Transverse colon (tissue), 4 donors: ENCODE measurements around the gene ABCC9. TPM values are rescaled to one million over a fixed set of nuclear protein-coding genes. Genes with fewer than 3 reads are reported as not detected.

Experiments
- DNase-seq: peaks from one replicate; pipeline ENCODE4 v3.0.0-alpha.2; 2019
- H3K27ac ChIP-seq, 4 donors: fragments of 200-600 bp; sonication (generic); 2 replicates each; pipeline ENCODE4 v1.5.1; 2016 to 2018; ENCODE audit warnings: inconsistent platforms in 4 of 4
- H3K27me3 ChIP-seq: fragments of 200-600 bp; sonication (generic); 2 replicates; pipeline ENCODE4 v1.5.1; 2017; ENCODE audit warnings: inconsistent platforms
- H3K36me3 ChIP-seq, 4 donors: fragments of 200-600 bp; sonication (generic); 2 replicates each; pipeline ENCODE4 v1.5.1; 2017 to 2019; ENCODE audit warnings: inconsistent platforms in 4 of 4
- H3K4me1 ChIP-seq, 4 donors: fragments of 200-600 bp; sonication (generic); 2 replicates each; pipeline ENCODE4 v1.5.1; 2017 to 2020; ENCODE audit warnings: inconsistent platforms in 4 of 4
- H3K4me3 ChIP-seq, 4 donors: fragments of 200-600 bp; sonication (generic); 1 replicate in 1 of 4; 2 replicates in 3 of 4; pipeline versions ENCODE4 v1.5.1 to v1.6.1; 2017 to 2019; ENCODE audit warnings: inconsistent platforms in 4 of 4
- H3K9me3 ChIP-seq, 2 donors: fragments of 200-600 bp; sonication (generic); 2 replicates each; pipeline ENCODE4 v1.5.1; 2017 to 2019; ENCODE audit warnings: inconsistent platforms in 2 of 2
- CTCF ChIP-seq, 5 experiments: fragments of 200-600 bp in 3 of 5; fragments of 450-650 bp in 2 of 5; sonication (generic) in 3 of 5; IDR thresholded peaks; 1 replicate in 2 of 5; 2 replicates in 3 of 5; pipeline ENCODE4 v1.5.1; 2016 to 2017; ENCODE audit warnings: antibody characterized with exemption in 5 of 5, inconsistent platforms in 3 of 5, mild to moderate bottlenecking in 2 of 5, moderate library complexity in 1 of 5
- EP300 ChIP-seq: sonication (generic); formaldehyde crosslinking; IDR thresholded peaks from one replicate; pipeline ENCODE4 v1.6.1; 2017; ENCODE audit warnings: antibody characterized with exemption, low read depth
- POLR2A ChIP-seq: fragments of 450-650 bp; IDR thresholded peaks from one replicate; pipeline ENCODE4 v1.6.1; 2016; ENCODE audit warnings: antibody characterized with exemption, mild to moderate bottlenecking, moderate library complexity
- POLR2AphosphoS5 ChIP-seq, 3 donors: sonication (generic); formaldehyde crosslinking; IDR thresholded peaks; one replicate each; pipeline ENCODE4 v1.6.1; 2016; ENCODE audit warnings: antibody characterized with exemption in 3 of 3
- WGBS, 2 donors: methylation state at CpG; one replicate each; pipeline ENCODE4 v1.1.5; 2018; ENCODE audit warnings: low coverage in 1 of 2; 5-methylcytosine and 5-hydroxymethylcytosine counted together
- in situ Hi-C, 4 donors: fragments of 200-750 bp; cut with MboI; loops; one replicate each; pipeline versions ENCODE4 v1.15.0 to v1.15.1; 2017; ENCODE audit warnings: low sequenced_read_pairs in 3 of 4, low pct_ligation_motif_present in 1 of 4, low pct_unique_long_range_greater_than_20kb in 1 of 4
- intact Hi-C: fragments of 100-400 bp; cut with DNase I; formaldehyde crosslinking; loops from one replicate; pipeline ENCODE4 v1.15.1; 2023; ENCODE audit warnings: low total_unique reads
- total RNA-seq, 4 donors: library from RNA; depleted of rRNA; stranded (reverse); fragments of >200 nt; gene quantifications; one replicate each; pipeline ENCODE4 v1.1.0, GENCODE V29; 2016

ABCC9 gene
- total RNA-seq, 4 donors from 2014 or later = 5.2 to 10.2 (median 8.0) TPM

GRCh38 chr12:21766403-21766802, 174.8 kb downstream of the ABCC9 start:
- no peak overlapping the region for H3K27ac ChIP-seq
- 60 to 90% methylated on average over 1 to 2 of the region's 2 CpGs for WGBS, 2 donors
- in situ Hi-C loops = no loop called here

GRCh38 chr12:21764950-21765349, 176.3 kb downstream of the ABCC9 start:
- H3K9me3 ChIP-seq = no peaks in the 10 kb centered on the region
- no peaks in the 10 kb centered on the region for H3K4me1 ChIP-seq
- H3K4me3 ChIP-seq = no peak overlapping the region
- H3K36me3 ChIP-seq = no peaks in the 10 kb centered on the region
- in situ Hi-C loops = no loop called here
- intact Hi-C loops = no loop called here
- no peak for DNase-seq
- H3K27ac ChIP-seq = no peak overlapping the region
- 93 to 94% methylated on average over 3 to 4 of the region's 4 CpGs for WGBS, 2 donors
- TF ChIP-seq EP300 = no peak
- no peak for TF ChIP-seq POLR2AphosphoS5 (IDR thresholded peaks at IDR 0.05)
- TF ChIP-seq POLR2A = no peak
- no peak for TF ChIP-seq CTCF (IDR thresholded peaks at IDR 0.05)
- no peaks in the 10 kb centered on the region for H3K27me3 ChIP-seq

More at GRCh38 chr12:21766403-21766802, 174.8 kb downstream of the ABCC9 start:
- H3K4me1 ChIP-seq = no peaks in the 10 kb centered on the region
- DNase-seq = no peak
- no peaks in the 10 kb centered on the region for H3K9me3 ChIP-seq
- TF ChIP-seq CTCF (IDR thresholded peaks at IDR 0.05) (no peak), POLR2AphosphoS5 (IDR thresholded peaks at IDR 0.05) (no peak), POLR2A (no peak), EP300 (no peak)
- no peaks in the 10 kb centered on the region for H3K27me3 ChIP-seq
- no peaks in the 10 kb centered on the region for H3K36me3 ChIP-seq
- intact Hi-C loops = no loop called here
- H3K4me3 ChIP-seq = no peak overlapping the region

DNA sequence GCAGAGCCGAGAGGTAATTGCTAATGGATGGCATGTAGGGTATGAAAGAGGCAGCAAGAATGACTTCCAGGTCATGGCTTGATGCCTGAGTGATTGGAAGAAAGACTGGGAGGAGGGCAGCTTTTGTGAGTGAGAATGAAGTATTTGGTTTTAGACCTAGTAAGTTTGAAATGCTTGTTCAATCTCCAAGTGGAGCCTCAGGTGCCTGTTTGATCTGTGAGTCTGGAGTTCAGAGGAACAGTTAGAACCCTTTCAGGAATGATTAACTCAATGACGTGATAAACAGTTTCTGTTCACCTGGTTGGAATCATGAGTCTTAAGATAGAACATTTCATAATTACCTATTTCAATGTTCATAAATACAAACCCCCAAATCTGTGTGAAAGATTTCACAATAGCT, 177.2 kb downstream of the ABCC9 start:
- H3K27me3 ChIP-seq = no peaks in the 10 kb centered on the region
- no peaks in the 10 kb centered on the region for H3K36me3 ChIP-seq
- WGBS, 2 donors = 56 to 88% methylated on average over 2 of the region's 2 CpGs
- TF ChIP-seq EP300 = no peak
- TF ChIP-seq POLR2AphosphoS5 (IDR thresholded peaks at IDR 0.05) = no peak
- TF ChIP-seq POLR2A = no peak
- no peak for TF ChIP-seq CTCF (IDR thresholded peaks at IDR 0.05)
- no peak for DNase-seq
- in situ Hi-C loops (no loop called here), intact Hi-C loops (no loop called here)
- H3K27ac ChIP-seq = no peak overlapping the region
- no peak overlapping the region for H3K4me3 ChIP-seq
- no peaks in the 10 kb centered on the region for H3K9me3 ChIP-seq
- H3K4me1 ChIP-seq = no peaks in the 10 kb centered on the region

GRCh38 chr12:21763531-21763930, 177.7 kb downstream of the ABCC9 start:
- TF ChIP-seq CTCF (IDR thresholded peaks at IDR 0.05) = no peak
- TF ChIP-seq EP300 = no peak
- no peak for TF ChIP-seq POLR2A
- TF ChIP-seq POLR2AphosphoS5 (IDR thresholded peaks at IDR 0.05) = no peak
- Histone ChIP-seq H3K4me3 (no peak overlapping the region), H3K9me3 (no peaks in the 10 kb centered on the region), H3K27ac (no peak overlapping the region), H3K4me1 (no peaks in the 10 kb centered on the region), H3K27me3 (no peaks in the 10 kb centered on the region), H3K36me3 (no peaks in the 10 kb centered on the region)
- in situ Hi-C loops = no loop called here
- intact Hi-C loops = no loop called here
- 72% methylated on average over 2 of the region's 2 CpGs; no CpG with 5 or more reads in 1 of the 2 donors for WGBS, 2 donors
- no peak for DNase-seq
